HepG2 (cell line): Measurements from ENCODE around the gene GSKIP. TPM values are rescaled to one million over a fixed set of nuclear protein-coding genes. Genes with fewer than 3 reads are reported as not detected.

Experiments used
- CHCHD3 ChIP-seq: sonication (generic); formaldehyde crosslinking; IDR thresholded peaks from 2 replicates; pipeline ENCODE4 v1.8.0; 2022; ENCODE audit warnings: mild to moderate bottlenecking, missing genetic modification reagents, moderate library complexity
- ELF4 ChIP-seq: sonication (generic); formaldehyde crosslinking; IDR thresholded peaks from 2 replicates; pipeline ENCODE4 v1.5.0; 2020; ENCODE audit warnings: missing genetic modification reagents, mild to moderate bottlenecking, moderate library complexity, borderline replicate concordance
- HNF4A ChIP-seq: sonication (generic); formaldehyde crosslinking; IDR thresholded peaks from 2 replicates; pipeline ENCODE4 v1.4.0; 2020; ENCODE audit warnings: missing genetic modification reagents
- JDP2 ChIP-seq: sonication (generic); formaldehyde crosslinking; IDR thresholded peaks from 2 replicates; pipeline ENCODE4 v1.8.1; 2022; ENCODE audit warnings: missing genetic modification reagents, borderline replicate concordance
- KDM5A ChIP-seq: fragments of 200-600 bp; sonication (generic); IDR thresholded peaks from 2 replicates; pipeline ENCODE4 v1.7.0; 2018; ENCODE audit warnings: antibody characterized with exemption, mild to moderate bottlenecking, low read length, borderline replicate concordance
- NFRKB ChIP-seq: fragments of 450-650 bp; IDR thresholded peaks from 2 replicates; pipeline ENCODE4 v1.6.1; 2017
- SALL1 ChIP-seq: sonication (generic); formaldehyde crosslinking; IDR thresholded peaks from 2 replicates; pipeline ENCODE4 v1.8.0; 2022; ENCODE audit warnings: mild to moderate bottlenecking, missing genetic modification reagents
- TEAD3 ChIP-seq: optimal IDR thresholded peaks from 2 replicates; pipeline ENCODE3; 2016; ENCODE audit warnings: borderline replicate concordance
- ZBTB8A ChIP-seq: sonication (generic); formaldehyde crosslinking; IDR thresholded peaks from 2 replicates; pipeline ENCODE4 v1.4.0; 2020; ENCODE audit warnings: mild to moderate bottlenecking, low read depth, missing genetic modification reagents, borderline replicate concordance
- ZFX ChIP-seq: sonication (generic); formaldehyde crosslinking; IDR thresholded peaks from 2 replicates; pipeline ENCODE4 v1.4.0; 2020; ENCODE audit warnings: mild to moderate bottlenecking, low read depth, missing genetic modification reagents, moderate library complexity
- ZNF121 ChIP-seq: sonication (generic); formaldehyde crosslinking; IDR thresholded peaks from 2 replicates; pipeline ENCODE4 v1.5.0; 2020; ENCODE audit warnings: mild to moderate bottlenecking, missing genetic modification reagents
- ZNF652 ChIP-seq: IDR thresholded peaks from 2 replicates; pipeline ENCODE4 v1.6.1; 2016; ENCODE audit warnings: low read depth, borderline replicate concordance
- ZNF7 ChIP-seq: IDR thresholded peaks from 2 replicates; pipeline ENCODE4 v1.6.1; 2016; ENCODE audit warnings: missing biosample characterization, missing genetic modification reagents
- ZNF768 ChIP-seq: sonication (generic); formaldehyde crosslinking; IDR thresholded peaks from 2 replicates; pipeline ENCODE4 v1.4.0; 2020; ENCODE audit warnings: missing genetic modification reagents
- ZNF841 ChIP-seq: sonication (generic); formaldehyde crosslinking; IDR thresholded peaks from 2 replicates; pipeline ENCODE4 v1.8.1; 2023; ENCODE audit warnings: missing genetic modification reagents, borderline replicate concordance
- ZZZ3 ChIP-seq: sonication (generic); formaldehyde crosslinking; IDR thresholded peaks from 2 replicates; pipeline ENCODE4 v1.4.0; 2020; ENCODE audit warnings: missing genetic modification reagents, mild to moderate bottlenecking, borderline replicate concordance
- polyA plus RNA-seq, 8 experiments: library from polyadenylated mRNA; depleted of rRNA in 3 of 8; stranded (reverse) in 7 of 8; unstranded in 1 of 8; fragments of >200 nt; fragmentation: Illumina TruSeq in 4 of 8; extraction: Trizol in 4 of 8; gene quantifications; 2 replicates each; pipeline versions ENCODE4 v1.2.1 to v1.2.3, GENCODE V29; 2011 to 2016; ENCODE audit warnings: low read depth in 4 of 8, missing spikeins in 1 of 8, mixed read lengths in 1 of 8; ENCODE audit not compliant: insufficient read depth in 1 of 8
- total RNA-seq, 5 experiments: library from RNA; depleted of rRNA; stranded (reverse); fragments of >200 nt; fragmentation: Illumina TruSeq; extraction: Trizol; gene quantifications; 2 replicates each; pipeline ENCODE4 v1.2.3, GENCODE V29; 2016; ENCODE audit warnings: low read depth in 1 of 5
- TF ChIP-seq, protein P1 (sequence below): sonication (generic); formaldehyde crosslinking; IDR thresholded peaks from 2 replicates; pipeline ENCODE4 v1.4.0; 2020; ENCODE audit warnings: missing genetic modification reagents
- TF ChIP-seq, protein P2 (sequence below): IDR thresholded peaks from 2 replicates; pipeline ENCODE4 v1.6.1; 2016; ENCODE audit warnings: control low read depth
- TF ChIP-seq, protein P3 (sequence below): sonication (generic); formaldehyde crosslinking; IDR thresholded peaks from 2 replicates; pipeline ENCODE4 v1.4.0; 2020; ENCODE audit warnings: mild to moderate bottlenecking, missing genetic modification reagents
- TF ChIP-seq, protein P4 (sequence below): sonication (generic); formaldehyde crosslinking; IDR thresholded peaks from 2 replicates; pipeline ENCODE4 v1.8.0; 2022; ENCODE audit warnings: low read depth, missing genetic modification reagents
- TF ChIP-seq, protein P5 (sequence below): sonication (generic); formaldehyde crosslinking; IDR thresholded peaks from 2 replicates; pipeline ENCODE4 v1.8.1; 2023; ENCODE audit warnings: mild to moderate bottlenecking, missing genetic modification reagents

The GSKIP gene
- total and polyA plus RNA-seq, 2 of the 13 experiments (the other 11 are each of a cell fraction or from before 2014, with no cell fraction given): 12.5 to 27.3 TPM

DNA sequence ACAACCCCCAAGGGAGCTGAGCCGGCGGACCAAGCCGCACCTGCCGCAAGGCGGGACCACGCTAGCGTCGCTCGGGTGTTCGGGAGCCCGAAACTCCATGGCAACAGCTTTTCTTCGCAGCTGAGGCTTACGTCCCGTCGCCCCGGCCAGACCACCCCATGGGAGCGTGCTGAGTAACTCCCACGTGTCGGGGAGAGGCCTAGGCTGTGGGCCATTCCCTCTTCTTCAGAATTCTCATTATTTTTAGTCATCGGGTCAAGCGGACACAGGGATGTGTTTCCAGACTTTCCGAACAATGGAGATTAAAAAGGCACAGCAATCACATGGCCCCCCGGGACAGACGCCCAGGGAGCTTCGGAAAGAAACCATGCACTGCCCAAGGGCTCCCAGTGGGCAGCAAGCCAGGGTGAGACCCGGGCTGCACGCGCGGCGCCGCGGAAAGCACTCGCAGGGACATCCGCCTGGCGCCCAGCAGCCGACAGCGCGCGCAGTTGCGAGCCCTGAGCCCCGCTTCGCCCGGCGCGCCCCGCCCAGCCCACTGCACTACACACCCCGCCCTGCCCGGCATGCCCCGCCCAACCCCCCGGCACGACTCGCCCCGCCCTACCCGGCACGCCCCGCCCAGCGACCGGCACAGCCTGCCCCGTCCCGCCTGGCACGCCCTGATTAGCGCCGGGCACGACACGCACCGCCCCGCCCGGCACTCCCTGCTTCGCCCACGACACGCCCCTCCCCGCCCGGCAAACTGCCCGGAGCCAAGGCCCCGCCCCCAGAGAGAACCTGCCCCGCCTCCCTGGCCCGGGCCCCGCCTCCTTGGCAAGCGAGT lies 28.2 kb downstream of the GSKIP start (continued):
- TF ChIP-seq, protein P1, sequence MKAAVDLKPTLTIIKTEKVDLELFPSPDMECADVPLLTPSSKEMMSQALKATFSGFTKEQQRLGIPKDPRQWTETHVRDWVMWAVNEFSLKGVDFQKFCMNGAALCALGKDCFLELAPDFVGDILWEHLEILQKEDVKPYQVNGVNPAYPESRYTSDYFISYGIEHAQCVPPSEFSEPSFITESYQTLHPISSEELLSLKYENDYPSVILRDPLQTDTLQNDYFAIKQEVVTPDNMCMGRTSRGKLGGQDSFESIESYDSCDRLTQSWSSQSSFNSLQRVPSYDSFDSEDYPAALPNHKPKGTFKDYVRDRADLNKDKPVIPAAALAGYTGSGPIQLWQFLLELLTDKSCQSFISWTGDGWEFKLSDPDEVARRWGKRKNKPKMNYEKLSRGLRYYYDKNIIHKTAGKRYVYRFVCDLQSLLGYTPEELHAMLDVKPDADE (CRISPR knock-in tag): no peak
- peak; percentile 41; the same call in 1 of the 2 replicates for TF ChIP-seq ZFX (CRISPR knock-in tag)
- TF ChIP-seq, protein P2, sequence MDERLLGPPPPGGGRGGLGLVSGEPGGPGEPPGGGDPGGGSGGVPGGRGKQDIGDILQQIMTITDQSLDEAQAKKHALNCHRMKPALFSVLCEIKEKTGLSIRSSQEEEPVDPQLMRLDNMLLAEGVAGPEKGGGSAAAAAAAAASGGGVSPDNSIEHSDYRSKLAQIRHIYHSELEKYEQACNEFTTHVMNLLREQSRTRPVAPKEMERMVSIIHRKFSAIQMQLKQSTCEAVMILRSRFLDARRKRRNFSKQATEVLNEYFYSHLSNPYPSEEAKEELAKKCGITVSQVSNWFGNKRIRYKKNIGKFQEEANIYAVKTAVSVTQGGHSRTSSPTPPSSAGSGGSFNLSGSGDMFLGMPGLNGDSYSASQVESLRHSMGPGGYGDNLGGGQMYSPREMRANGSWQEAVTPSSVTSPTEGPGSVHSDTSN (CRISPR knock-in tag): no peak
- no peak for TF ChIP-seq ZBTB8A (CRISPR knock-in tag)
- TF ChIP-seq, protein P3, sequence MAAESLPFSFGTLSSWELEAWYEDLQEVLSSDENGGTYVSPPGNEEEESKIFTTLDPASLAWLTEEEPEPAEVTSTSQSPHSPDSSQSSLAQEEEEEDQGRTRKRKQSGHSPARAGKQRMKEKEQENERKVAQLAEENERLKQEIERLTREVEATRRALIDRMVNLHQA (CRISPR knock-in tag): no peak
- no peak for TF ChIP-seq ZNF841
- no peak for TF ChIP-seq ZZZ3
- TF ChIP-seq, protein P4, sequence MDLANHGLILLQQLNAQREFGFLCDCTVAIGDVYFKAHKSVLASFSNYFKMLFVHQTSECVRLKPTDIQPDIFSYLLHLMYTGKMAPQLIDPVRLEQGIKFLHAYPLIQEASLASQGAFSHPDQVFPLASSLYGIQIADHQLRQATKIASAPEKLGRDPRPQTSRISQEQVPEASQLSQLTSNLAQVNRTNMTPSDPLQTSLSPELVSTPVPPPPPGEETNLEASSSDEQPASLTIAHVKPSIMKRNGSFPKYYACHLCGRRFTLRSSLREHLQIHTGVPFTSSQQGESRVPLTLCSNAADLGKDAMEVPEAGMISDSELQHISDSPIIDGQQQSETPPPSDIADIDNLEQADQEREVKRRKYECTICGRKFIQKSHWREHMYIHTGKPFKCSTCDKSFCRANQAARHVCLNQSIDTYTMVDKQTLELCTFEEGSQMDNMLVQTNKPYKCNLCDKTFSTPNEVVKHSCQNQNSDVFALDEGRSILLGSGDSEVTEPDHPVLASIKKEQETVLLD (CRISPR knock-in tag): peak; percentile 54; the same call in 1 of the 2 replicates
- no peak for TF ChIP-seq ZNF652 (CRISPR knock-in tag)
- TF ChIP-seq, protein P5, sequence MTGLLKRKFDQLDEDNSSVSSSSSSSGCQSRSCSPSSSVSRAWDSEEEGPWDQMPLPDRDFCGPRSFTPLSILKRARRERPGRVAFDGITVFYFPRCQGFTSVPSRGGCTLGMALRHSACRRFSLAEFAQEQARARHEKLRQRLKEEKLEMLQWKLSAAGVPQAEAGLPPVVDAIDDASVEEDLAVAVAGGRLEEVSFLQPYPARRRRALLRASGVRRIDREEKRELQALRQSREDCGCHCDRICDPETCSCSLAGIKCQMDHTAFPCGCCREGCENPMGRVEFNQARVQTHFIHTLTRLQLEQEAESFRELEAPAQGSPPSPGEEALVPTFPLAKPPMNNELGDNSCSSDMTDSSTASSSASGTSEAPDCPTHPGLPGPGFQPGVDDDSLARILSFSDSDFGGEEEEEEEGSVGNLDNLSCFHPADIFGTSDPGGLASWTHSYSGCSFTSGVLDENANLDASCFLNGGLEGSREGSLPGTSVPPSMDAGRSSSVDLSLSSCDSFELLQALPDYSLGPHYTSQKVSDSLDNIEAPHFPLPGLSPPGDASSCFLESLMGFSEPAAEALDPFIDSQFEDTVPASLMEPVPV (CRISPR knock-in tag): 0 out of 2 replicates have a peak, but pooled peaks have one; percentile 22
- TF ChIP-seq SALL1: peak; percentile 30; the same call in 1 of the 2 replicates
- TF ChIP-seq CHCHD3 (CRISPR knock-in tag): no peak
- TF ChIP-seq NFRKB: no peak
- peak; percentile 81; the same call in 1 of the 2 replicates for TF ChIP-seq ZNF121 (CRISPR knock-in tag)
- no peak for TF ChIP-seq HNF4A (CRISPR knock-in tag)
- TF ChIP-seq TEAD3: peak; percentile 12
- TF ChIP-seq ZNF768 (CRISPR knock-in tag): no peak
- TF ChIP-seq ELF4: no peak
- TF ChIP-seq ZNF7 (CRISPR knock-in tag): no peak
- TF ChIP-seq JDP2 (CRISPR knock-in tag): no peak
- no peak for TF ChIP-seq KDM5A
